GM12874 (cell line): ENCODE data around the gene CDC20.

Source experiments
- CTCF ChIP-seq: IDR thresholded peaks from 2 replicates; pipeline ENCODE4 v1.5.1; 2011; ENCODE audit warnings: low read depth, mild to moderate bottlenecking, control low read depth, low read length, moderate library complexity; ENCODE audit not compliant: insufficient read depth

CDC20 gene

GRCh38 chr1:43381612-43382011, 22.8 kb downstream of the CDC20 start:
- TF ChIP-seq CTCF, result no peak

- no peak for TF ChIP-seq CTCF
Measured at GRCh38 chr1:43382027-43382779, 23.4 kb downstream of the CDC20 start.

GRCh38 chr1:43383449-43383848, 24.7 kb downstream of the CDC20 start:
- no peak for TF ChIP-seq CTCF

GRCh38 chr1:43386676-43387075, 27.9 kb downstream of the CDC20 start:
- no peak for TF ChIP-seq CTCF

- no peak for TF ChIP-seq CTCF
Measured at GRCh38 chr1:43387976-43388599, 29.3 kb downstream of the CDC20 start.

GRCh38 chr1:43388613-43389012, 29.8 kb downstream of the CDC20 start:
- no peak for TF ChIP-seq CTCF

- no peak for TF ChIP-seq CTCF
Measured at GRCh38 chr1:43389326-43390313, 30.8 kb downstream of the CDC20 start, which contains the start of the genes MED8 and SZT2. Gene MED8, minus strand, starts transcription at chr1:43389800. Its CDS starts 36 bp downstream, at chr1:43389764. Gene SZT2, plus strand, starts transcription at chr1:43389899. Its CDS starts 70 bp downstream, at chr1:43389969.
